Measurements from ENCODE around the gene SAC3D1.

DNA sequence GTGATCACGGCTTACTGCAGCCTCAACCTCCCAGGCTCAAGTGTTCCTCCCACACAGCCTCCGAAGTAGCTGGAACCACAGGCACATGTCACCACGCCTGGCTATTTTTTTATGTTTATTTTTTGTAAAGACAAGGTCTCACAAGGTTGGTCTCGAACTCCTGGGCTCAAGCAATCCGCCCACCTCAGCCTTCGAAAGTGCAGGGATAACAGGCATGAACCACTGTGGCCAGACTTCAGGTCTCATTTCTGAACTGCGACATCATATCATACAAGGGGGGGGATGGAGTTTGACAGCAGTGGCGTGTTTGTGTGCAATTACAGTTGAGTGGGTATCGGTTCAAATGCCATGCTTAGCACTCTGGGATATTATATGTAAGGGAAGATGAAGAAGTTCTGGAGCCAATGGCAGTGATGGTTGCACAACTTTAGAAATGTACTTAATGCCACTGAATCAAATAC is 10.4 kb downstream of the SAC3D1 start:
- TF ChIP-seq GATA2 (IDR thresholded peaks at IDR 0.05; ENCODE audit: low read depth, low read length) (no peak), GATA3 (IDR thresholded peaks at IDR 0.05; ENCODE audit: low read depth, low read length) (no peak)

All from SH-SY5Y (cell line).